Measurements from ENCODE around the gene ZNF536. TPM values are rescaled to one million over a fixed set of nuclear protein-coding genes. Genes with fewer than 3 reads are reported as not detected.

The ZNF536 gene
- total and polyA plus RNA-seq, 2 of the 4 experiments (the other 2 are of a cell fraction), result not detected

DNA sequence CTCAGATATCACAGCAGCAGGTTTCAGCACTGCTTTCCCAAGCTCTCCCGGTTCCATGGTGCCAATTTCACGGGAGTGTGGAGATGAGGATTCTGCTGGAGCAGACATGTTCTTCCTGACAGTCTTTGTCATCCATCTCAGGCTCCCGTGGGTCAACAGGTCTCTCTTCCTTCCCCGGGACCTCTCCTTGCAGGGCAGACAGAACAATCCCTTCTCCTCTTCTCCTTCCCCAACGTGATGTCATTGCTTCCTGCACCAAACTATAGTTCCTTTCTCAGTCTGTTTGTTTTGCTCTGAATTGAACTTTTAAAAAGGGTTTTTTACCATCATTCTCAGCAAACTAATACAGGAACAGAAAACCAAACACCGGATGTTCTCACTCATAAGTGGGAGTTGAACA lies 107.9 kb downstream of the ZNF536 start:
- H3K4ac ChIP-seq (ENCODE audit: low read depth, low read length), result no peak overlapping the region
- H4K20me1 ChIP-seq (ENCODE audit: insufficient read depth, low read length), result no peaks in the 10 kb centered on the region
- H3K9ac ChIP-seq (ENCODE audit: low read depth, low read length), result no peak overlapping the region
- intact Hi-C loops (cut with micrococcal nuclease), result no loop called here
- TF ChIP-seq BHLHE40 (IDR thresholded peaks at IDR 0.05; ENCODE audit: low read depth, low read length) (no peak), RAD21 (IDR thresholded peaks at IDR 0.05; ENCODE audit: low read length) (no peak), RFX5 (IDR thresholded peaks at IDR 0.05; ENCODE audit: low read depth, low read length) (no peak), RCOR1 (IDR thresholded peaks at IDR 0.05; ENCODE audit: insufficient replicate concordance, low read length) (no peak), MAZ (IDR thresholded peaks at IDR 0.05; ENCODE audit: borderline replicate concordance, low read depth, low read length) (no peak), CEBPB (IDR thresholded peaks at IDR 0.05; ENCODE audit: low read depth, low read length) (no peak), SMC3 (IDR thresholded peaks at IDR 0.05; ENCODE audit: low read depth, low read length) (no peak), FOS (IDR thresholded peaks at IDR 0.05; ENCODE audit: low read depth, low read length) (no peak), MAFK (IDR thresholded peaks at IDR 0.05; ENCODE audit: low read depth, low read length) (no peak), NFE2L2 (IDR thresholded peaks at IDR 0.05; ENCODE audit: low read depth, low read length) (no peak), CHD1 (IDR thresholded peaks at IDR 0.05; ENCODE audit: low read depth, low read length) (no peak)
- TF ChIP-seq, protein P1, sequence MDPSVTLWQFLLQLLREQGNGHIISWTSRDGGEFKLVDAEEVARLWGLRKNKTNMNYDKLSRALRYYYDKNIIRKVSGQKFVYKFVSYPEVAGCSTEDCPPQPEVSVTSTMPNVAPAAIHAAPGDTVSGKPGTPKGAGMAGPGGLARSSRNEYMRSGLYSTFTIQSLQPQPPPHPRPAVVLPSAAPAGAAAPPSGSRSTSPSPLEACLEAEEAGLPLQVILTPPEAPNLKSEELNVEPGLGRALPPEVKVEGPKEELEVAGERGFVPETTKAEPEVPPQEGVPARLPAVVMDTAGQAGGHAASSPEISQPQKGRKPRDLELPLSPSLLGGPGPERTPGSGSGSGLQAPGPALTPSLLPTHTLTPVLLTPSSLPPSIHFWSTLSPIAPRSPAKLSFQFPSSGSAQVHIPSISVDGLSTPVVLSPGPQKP (IDR thresholded peaks at IDR 0.05; ENCODE audit: borderline replicate concordance, low read depth, low read length), result no peak
- TF ChIP-seq, protein P2, sequence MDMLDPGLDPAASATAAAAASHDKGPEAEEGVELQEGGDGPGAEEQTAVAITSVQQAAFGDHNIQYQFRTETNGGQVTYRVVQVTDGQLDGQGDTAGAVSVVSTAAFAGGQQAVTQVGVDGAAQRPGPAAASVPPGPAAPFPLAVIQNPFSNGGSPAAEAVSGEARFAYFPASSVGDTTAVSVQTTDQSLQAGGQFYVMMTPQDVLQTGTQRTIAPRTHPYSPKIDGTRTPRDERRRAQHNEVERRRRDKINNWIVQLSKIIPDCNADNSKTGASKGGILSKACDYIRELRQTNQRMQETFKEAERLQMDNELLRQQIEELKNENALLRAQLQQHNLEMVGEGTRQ (IDR thresholded peaks at IDR 0.05; ENCODE audit: low read depth, low read length), result no peak
- TF ChIP-seq, protein P3, sequence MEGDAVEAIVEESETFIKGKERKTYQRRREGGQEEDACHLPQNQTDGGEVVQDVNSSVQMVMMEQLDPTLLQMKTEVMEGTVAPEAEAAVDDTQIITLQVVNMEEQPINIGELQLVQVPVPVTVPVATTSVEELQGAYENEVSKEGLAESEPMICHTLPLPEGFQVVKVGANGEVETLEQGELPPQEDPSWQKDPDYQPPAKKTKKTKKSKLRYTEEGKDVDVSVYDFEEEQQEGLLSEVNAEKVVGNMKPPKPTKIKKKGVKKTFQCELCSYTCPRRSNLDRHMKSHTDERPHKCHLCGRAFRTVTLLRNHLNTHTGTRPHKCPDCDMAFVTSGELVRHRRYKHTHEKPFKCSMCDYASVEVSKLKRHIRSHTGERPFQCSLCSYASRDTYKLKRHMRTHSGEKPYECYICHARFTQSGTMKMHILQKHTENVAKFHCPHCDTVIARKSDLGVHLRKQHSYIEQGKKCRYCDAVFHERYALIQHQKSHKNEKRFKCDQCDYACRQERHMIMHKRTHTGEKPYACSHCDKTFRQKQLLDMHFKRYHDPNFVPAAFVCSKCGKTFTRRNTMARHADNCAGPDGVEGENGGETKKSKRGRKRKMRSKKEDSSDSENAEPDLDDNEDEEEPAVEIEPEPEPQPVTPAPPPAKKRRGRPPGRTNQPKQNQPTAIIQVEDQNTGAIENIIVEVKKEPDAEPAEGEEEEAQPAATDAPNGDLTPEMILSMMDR (conservative IDR thresholded peaks at IDR 0.05; ENCODE audit: low read depth, low read length), result no peak
- ChIA-PET CTCF (no interaction called here), POLR2A (ENCODE audit: unreplicated experiment) (no interaction called here)
- no peak overlapping the region for H4K5ac ChIP-seq (ENCODE audit: low read depth, low read length)
- no peak for ATAC-seq (ENCODE audit: low read depth)
- H3K4me2 ChIP-seq (ENCODE audit: low read depth, low read length), result no peak overlapping the region
- no peak overlapping the region for H2BK20ac ChIP-seq (ENCODE audit: low read depth, low read length)
- no peak overlapping the region for H2AFZ ChIP-seq (replicated peaks; ENCODE audit: low read length, poor library complexity)
- H3K9me3 ChIP-seq (ENCODE audit: control insufficient read depth, insufficient read depth, low read length), result peaks cover 35% of the 10 kb centered on the region
- H3K18ac ChIP-seq (ENCODE audit: low read depth, low read length), result no peak overlapping the region
- no peaks in the 10 kb centered on the region for H3K79me1 ChIP-seq (ENCODE audit: low read depth in 1 of 2, low read length in 2 of 2)
- H2AK9ac ChIP-seq (replicated peaks; ENCODE audit: low read depth, low read length, poor library complexity), result no peak overlapping the region
- H3K9me1 ChIP-seq (ENCODE audit: insufficient read depth, low read length), result no peaks in the 10 kb centered on the region
- dilution Hi-C loops (cut with HindIII; ENCODE audit: low sequenced_read_pairs, unreplicated experiment), result no loop called here
- DNase-seq, result no peak
- no peak overlapping the region for H2BK15ac ChIP-seq (ENCODE audit: low read depth, low read length)
- no peak overlapping the region for H3K23ac ChIP-seq (ENCODE audit: low read depth, low read length)
- H3K56ac ChIP-seq (ENCODE audit: extremely low read depth, insufficient read depth, low read length), result no peak overlapping the region
- H3K36me3 ChIP-seq (ENCODE audit: control insufficient read depth, insufficient read depth, low read length), result no peaks in the 10 kb centered on the region
- no peak overlapping the region for H2BK5ac ChIP-seq (ENCODE audit: low read depth, low read length, poor library complexity, severe bottlenecking)
- no peak overlapping the region for H3K14ac ChIP-seq (replicated peaks; ENCODE audit: low read depth, low read length)
- BruUV-seq (replicated peaks), result no TSS peak
- no peak overlapping the region for H2AK5ac ChIP-seq (ENCODE audit: low read depth, low read length)
- H4K91ac ChIP-seq (ENCODE audit: insufficient read depth, low read depth, low read length), result no peak overlapping the region
- no peaks in the 10 kb centered on the region for H3K4me1 ChIP-seq (ENCODE audit: control insufficient read depth, insufficient read depth, low read length)
- no peak overlapping the region for H3K27ac ChIP-seq (ENCODE audit: insufficient read depth, low read length)
- H3K4me3 ChIP-seq (ENCODE audit: insufficient read depth, low read depth, low read length), result no peak overlapping the region
- no CpG with 5 or more reads among the region's 6 CpGs for WGBS, 2 experiments (ENCODE audit: extremely low coverage in 2 of 2, insufficient read length in 1 of 2)
- no peak overlapping the region for H2BK120ac ChIP-seq (ENCODE audit: low read depth, low read length)
- no peak overlapping the region for H4K8ac ChIP-seq (ENCODE audit: low read depth in 2 of 2, low read length in 2 of 2)
- H3K27me3 ChIP-seq (ENCODE audit: control insufficient read depth, insufficient read depth, low read length), result no peaks in the 10 kb centered on the region
- in situ Hi-C loops (cut with MboI; ENCODE audit: low sequenced_read_pairs), result no loop called here

Data from IMR-90 (cell line).